PC-3 (cell line): ENCODE results near the gene BCAS3. TPM values are rescaled to one million over a fixed set of nuclear protein-coding genes. Genes with fewer than 3 reads are reported as not detected.

Source experiments
- ATAC-seq: fragments of 200-7000 bp; cut with Tn5 transposase; 2 replicates; pipeline ENCODE4 v1.9.1; 2020; ENCODE audit warnings: mild to moderate bottlenecking, moderate library complexity
- BruUV-seq: library from RNA; stranded (reverse); fragments of 400-500 nt; replicated peaks from 2 replicates; lab custom pipeline; 2021; lab: Mats Ljungman, UMichigan
- CTCF ChIA-PET: fragments of 300-600 bp; sonication (Branson Sonifier 250); formaldehyde crosslinking; loops from one replicate; lab custom pipeline; 2022; ENCODE audit warnings: antibody characterized with exemption; lab: Charles Lee
- POLR2A ChIA-PET: fragments of 300-600 bp; sonication (Branson Sonifier 250); formaldehyde crosslinking; loops from one replicate; lab custom pipeline; 2022; ENCODE audit warnings: antibody characterized with exemption; ENCODE audit not compliant: unreplicated experiment; lab: Charles Lee
- DNase-seq: peaks from one replicate; pipeline ENCODE4 v3.0.0-alpha.2; 2015
- H2AFZ ChIP-seq: fragments of 300-600 bp; sonication (generic); 2 replicates; pipeline ENCODE4 v1.6.0; 2016; ENCODE audit warnings: antibody characterized with exemption, low read length
- H3F3A ChIP-seq: fragments of 300-600 bp; sonication (generic); one replicate; pipeline ENCODE4 v1.6.0; 2017; ENCODE audit warnings: antibody characterized with exemption, low read length, control low read depth, mild to moderate bottlenecking; ENCODE audit not compliant: unreplicated experiment
- H3K27ac ChIP-seq: fragments of 300-600 bp; sonication (generic); 2 replicates; pipeline ENCODE4 v1.5.1; 2016; ENCODE audit warnings: mild to moderate bottlenecking, low read length
- H3K27me3 ChIP-seq: fragments of 300-600 bp; sonication (generic); 2 replicates; pipeline ENCODE4 v1.6.1; 2016; ENCODE audit warnings: low read length, mixed read lengths
- H3K36me3 ChIP-seq: fragments of 300-600 bp; sonication (generic); 2 replicates; pipeline ENCODE4 v1.6.1; 2016; ENCODE audit warnings: low read depth, mixed run types, low read length, mixed read lengths
- H3K4me1 ChIP-seq: fragments of 300-600 bp; sonication (generic); 2 replicates; pipeline ENCODE4 v1.5.1; 2016; ENCODE audit warnings: low read length; ENCODE audit not compliant: insufficient read depth
- H3K4me2 ChIP-seq: fragments of 300-600 bp; sonication (generic); 2 replicates; pipeline ENCODE4 v1.6.0; 2016; ENCODE audit warnings: low read length
- H3K4me3 ChIP-seq: fragments of 300-600 bp; sonication (generic); 2 replicates; pipeline ENCODE4 v1.5.1; 2016; ENCODE audit warnings: mild to moderate bottlenecking, low read length, mixed read lengths
- H3K79me2 ChIP-seq: fragments of 300-600 bp; sonication (generic); 2 replicates; pipeline ENCODE4 v1.6.1; 2017; ENCODE audit warnings: low read length, mixed read lengths
- H3K9ac ChIP-seq: fragments of 300-600 bp; sonication (generic); 2 replicates; pipeline ENCODE4 v1.6.0; 2016; ENCODE audit warnings: mild to moderate bottlenecking, low read length
- H3K9me2 ChIP-seq: fragments of 300-600 bp; sonication (generic); replicated peaks from 2 replicates; pipeline ENCODE4 v1.6.1; 2016; ENCODE audit warnings: mixed run types, low read length, mixed read lengths
- H3K9me3 ChIP-seq: fragments of 300-600 bp; sonication (generic); 2 replicates; pipeline ENCODE4 v1.6.1; 2016; ENCODE audit warnings: low read length, mixed read lengths
- H4K20me1 ChIP-seq: fragments of 300-600 bp; sonication (generic); 2 replicates; pipeline ENCODE4 v1.6.1; 2016; ENCODE audit warnings: low read length, mixed read lengths
- CTCF ChIP-seq: fragments of 300-600 bp; sonication (generic); conservative IDR thresholded peaks from 2 replicates; pipeline ENCODE4 v1.5.1; 2017; ENCODE audit warnings: antibody characterized with exemption, low read depth, mild to moderate bottlenecking, low read length
- EZH2 ChIP-seq: fragments of 300-600 bp; sonication (generic); IDR thresholded peaks from one replicate; pipeline ENCODE4 v1.6.1; 2017; ENCODE audit warnings: antibody characterized with exemption, mild to moderate bottlenecking, low read length; ENCODE audit not compliant: unreplicated experiment
- EZH2phosphoT487 ChIP-seq: fragments of 300-600 bp; sonication (generic); IDR thresholded peaks from 2 replicates; pipeline ENCODE4 v1.6.1; 2018; ENCODE audit warnings: mild to moderate bottlenecking, antibody characterized with exemption, low read length, borderline replicate concordance
- intact Hi-C: fragments of 100-400 bp; cut with micrococcal nuclease; formaldehyde crosslinking; loops from 2 replicates; pipeline ENCODE4 v1.9.0; 2023
- total RNA-seq: library from RNA; depleted of rRNA; stranded (reverse); fragments of >200 nt; gene quantifications from 2 replicates; pipeline ENCODE4 v1.2.3, GENCODE V29; 2014

Gene BCAS3
- total RNA-seq, 1 experiment from 2014 or later: 25.9 TPM

- Histone ChIP-seq H3K79me2 (no peaks in the 10 kb centered on the region), H3K36me3 (no peaks in the 10 kb centered on the region), H3K9me3 (no peaks in the 10 kb centered on the region), H3K9me2 (no peaks in the 10 kb centered on the region), H3K4me2 (no peak overlapping the region), H2AFZ (no peak overlapping the region), H3F3A (no peaks in the 10 kb centered on the region), H3K27ac (no peak overlapping the region), H3K4me1 (peaks cover 8% of the 10 kb centered on the region), H3K9ac (no peak overlapping the region), H3K4me3 (no peak overlapping the region), H4K20me1 (no peaks in the 10 kb centered on the region), H3K27me3 (no peaks in the 10 kb centered on the region)
- no peak for TF ChIP-seq EZH2
- intact Hi-C loops: no loop called here
- ChIA-PET POLR2A (no interaction called here), CTCF (no interaction called here)
- no peak for ATAC-seq
- no peak for DNase-seq
- no TSS peak for BruUV-seq
Observed at GRCh38 chr17:61303817-61304096, 626.1 kb downstream of the BCAS3 start.

- no peaks in the 10 kb centered on the region for H3F3A ChIP-seq
- H3K4me2 ChIP-seq: no peak overlapping the region
- no peaks in the 10 kb centered on the region for H3K9me2 ChIP-seq
- H3K4me1 ChIP-seq: peaks cover 21% of the 10 kb centered on the region
- no peak for DNase-seq
- BruUV-seq: no TSS peak
- CTCF ChIA-PET: no interaction called here
- no peak overlapping the region for H3K27ac ChIP-seq
- no peak overlapping the region for H2AFZ ChIP-seq
- no peak overlapping the region for H3K9ac ChIP-seq
- no peaks in the 10 kb centered on the region for H3K27me3 ChIP-seq
- TF ChIP-seq EZH2: no peak
- TF ChIP-seq CTCF: no peak
- no peak for TF ChIP-seq EZH2phosphoT487
- POLR2A ChIA-PET: no interaction called here
- no peaks in the 10 kb centered on the region for H4K20me1 ChIP-seq
- H3K4me3 ChIP-seq: no peak overlapping the region
- intact Hi-C loops: no loop called here
- H3K9me3 ChIP-seq: no peaks in the 10 kb centered on the region
- no peaks in the 10 kb centered on the region for H3K36me3 ChIP-seq
- no peak for ATAC-seq
- H3K79me2 ChIP-seq: no peaks in the 10 kb centered on the region
Observed at GRCh38 chr17:61305024-61305423, 627.4 kb downstream of the BCAS3 start.

GRCh38 chr17:61306003-61306402 is 628.4 kb downstream of the BCAS3 start:
- Histone ChIP-seq H2AFZ (no peak overlapping the region), H3K4me3 (no peak overlapping the region), H3K4me1 (peaks cover 25% of the 10 kb centered on the region), H3K79me2 (no peaks in the 10 kb centered on the region), H3K36me3 (no peaks in the 10 kb centered on the region), H3K27ac (no peak overlapping the region), H3K4me2 (no peak overlapping the region), H4K20me1 (no peaks in the 10 kb centered on the region), H3F3A (no peaks in the 10 kb centered on the region), H3K9me3 (no peaks in the 10 kb centered on the region), H3K9me2 (no peaks in the 10 kb centered on the region), H3K27me3 (no peaks in the 10 kb centered on the region), H3K9ac (no peak overlapping the region)
- ATAC-seq (0 out of 2 replicates have a peak, but pooled peaks have one; percentile 23), DNase-seq (peak; percentile 30)
- CTCF ChIA-PET: interaction anchor here (0.6 kb wide), 1 partner anchor 140 kb away, joined by 7 read pairs; no protein-coding TSS in a partner anchor
- POLR2A ChIA-PET: no interaction called here
- TF ChIP-seq EZH2 (no peak), EZH2phosphoT487 (no peak)
- BruUV-seq: no TSS peak
- intact Hi-C loops: loop anchor here (2.0 kb wide), 1 partner anchor 31 kb away; no protein-coding TSS in a partner anchor
